Skeletal muscle tissue (tissue), 4 donors: ENCODE measurements around the gene PRKAG3. TPM values are rescaled to one million over a fixed set of nuclear protein-coding genes. Genes with fewer than 3 reads are reported as not detected.
"Not testable (repeated sequence)": the region's sequence is repeated elsewhere in the genome, so short reads cannot be mapped to it uniquely, and the experiment has no call there.

Experiments used
- H3K27ac ChIP-seq: one replicate; pipeline ENCODE4 v1.7.0; 2013; ENCODE audit warnings: mild to moderate bottlenecking, low read depth, low read length, inconsistent platforms
- H3K27me3 ChIP-seq, 3 donors: one replicate each; pipeline ENCODE4 v1.7.0; 2013; ENCODE audit warnings: low read length in 3 of 3; ENCODE audit not compliant: control insufficient read depth in 3 of 3, insufficient read depth in 3 of 3
- H3K36me3 ChIP-seq, 3 donors: one replicate each; pipeline ENCODE4 v1.7.0; 2013; ENCODE audit warnings: low read length in 3 of 3; ENCODE audit not compliant: control insufficient read depth in 3 of 3, insufficient read depth in 3 of 3
- H3K4me1 ChIP-seq, 3 donors: one replicate each; pipeline ENCODE4 v1.7.0; 2013; ENCODE audit warnings: low read length in 3 of 3, mild to moderate bottlenecking in 3 of 3; ENCODE audit not compliant: control insufficient read depth in 3 of 3, insufficient read depth in 3 of 3
- H3K4me3 ChIP-seq, 3 donors: one replicate each; pipeline ENCODE4 v1.7.0; 2013; ENCODE audit warnings: low read length in 3 of 3
- H3K9ac ChIP-seq, 3 donors: one replicate each; pipeline ENCODE4 v1.7.0; 2013; ENCODE audit warnings: low read length in 3 of 3, mild to moderate bottlenecking in 3 of 3, moderate library complexity in 2 of 3, low read depth in 1 of 3
- H3K9me3 ChIP-seq, 3 donors: one replicate each; pipeline ENCODE4 v1.7.0; 2013; ENCODE audit warnings: low read length in 3 of 3; ENCODE audit not compliant: control insufficient read depth in 3 of 3
- total RNA-seq: library from RNA; depleted of rRNA; stranded (reverse); fragments of >200 nt; gene quantifications from one replicate; pipeline ENCODE4 v1.2.3, GENCODE V29; 2014
- donor health status: Osteomylitis.

Gene PRKAG3
- total RNA-seq, 1 donor from 2014 or later: 9.9 TPM

- H3K4me1 ChIP-seq, H3K27me3 ChIP-seq, H3K27ac ChIP-seq, H3K36me3 ChIP-seq, H3K9me3 ChIP-seq, H3K4me3 ChIP-seq, H3K9ac ChIP-seq: not testable (repeated sequence)
Measured at GRCh38 chr2:218844334-218844733, 12.7 kb upstream of the PRKAG3 start.

- Histone ChIP-seq H3K27me3 (no peaks in the 10 kb centered on the region), H3K36me3 (no peaks in the 10 kb centered on the region), H3K4me1 (peaks cover 0 to 9% (median under 1%) of the 10 kb centered on the region in 3 donors), H3K9me3 (peaks cover 0 to 4% (median 0%) of the 10 kb centered on the region in 3 donors), H3K27ac (no peak overlapping the region), H3K9ac (no peak overlapping the region), H3K4me3 (no peak overlapping the region)
Measured at GRCh38 chr2:218839888-218840287, 8.3 kb upstream of the PRKAG3 start.

GRCh38 chr2:218839430-218839829 is 7.8 kb upstream of the PRKAG3 start:
- Histone ChIP-seq H3K27ac (no peak overlapping the region), H3K9me3 (peaks cover 0 to 4% (median 0%) of the 10 kb centered on the region in 3 donors), H3K9ac (no peak overlapping the region), H3K36me3 (no peaks in the 10 kb centered on the region), H3K4me3 (no peak overlapping the region), H3K4me1 (peaks cover 4 to 14% (median 5%) of the 10 kb centered on the region in 3 donors), H3K27me3 (no peaks in the 10 kb centered on the region)

GRCh38 chr2:218837495-218837894 is 5.9 kb upstream of the PRKAG3 start:
- no peaks in the 10 kb centered on the region for H3K36me3 ChIP-seq
- H3K27me3 ChIP-seq: no peaks in the 10 kb centered on the region
- no peak overlapping the region for H3K4me3 ChIP-seq
- H3K9ac ChIP-seq: no peak overlapping the region
- H3K4me1 ChIP-seq: peaks cover 19 to 32% (median 21%) of the 10 kb centered on the region in 3 donors
- peaks cover 0 to 4% (median 0%) of the 10 kb centered on the region in 3 donors for H3K9me3 ChIP-seq
- H3K27ac ChIP-seq: no peak overlapping the region

GRCh38 chr2:218834685-218835084 is 3.1 kb upstream of the PRKAG3 start:
- Histone ChIP-seq H3K9me3 (peaks cover 0 to 4% (median 0%) of the 10 kb centered on the region in 3 donors), H3K4me3 (no peak overlapping the region), H3K4me1 (peaks cover 47 to 60% (median 48%) of the 10 kb centered on the region in 3 donors), H3K27me3 (no peaks in the 10 kb centered on the region), H3K36me3 (no peaks in the 10 kb centered on the region), H3K9ac (no peak overlapping the region), H3K27ac (peak overlapping the region; percentile 20)

GRCh38 chr2:218833023-218833609 is 1.5 kb upstream of the PRKAG3 start:
- peaks cover 56 to 71% (median 57%) of the 10 kb centered on the region in 3 donors for H3K4me1 ChIP-seq
- H3K9ac ChIP-seq: no peak overlapping the region
- peak overlapping the region in 1 of 3 donors; percentile 5 for H3K4me3 ChIP-seq
- H3K36me3 ChIP-seq: peaks cover 0 to 2% (median 0%) of the 10 kb centered on the region in 3 donors
- peak overlapping the region; percentile 85 for H3K27ac ChIP-seq
- peaks cover 0 to 4% (median 0%) of the 10 kb centered on the region in 3 donors for H3K9me3 ChIP-seq
- H3K27me3 ChIP-seq: no peaks in the 10 kb centered on the region

GRCh38 chr2:218832520-218832919 is 917 bp upstream of the PRKAG3 start:
- H3K36me3 ChIP-seq: peaks cover 0 to 2% (median 0%) of the 10 kb centered on the region in 3 donors
- peaks cover 58 to 77% (median 58%) of the 10 kb centered on the region in 3 donors for H3K4me1 ChIP-seq
- peak overlapping the region; percentile 57 to 97 (median 86) for H3K4me3 ChIP-seq
- H3K9ac ChIP-seq: peak overlapping the region in 1 of 3 donors; percentile 92
- peaks cover 0 to 4% (median 0%) of the 10 kb centered on the region in 3 donors for H3K9me3 ChIP-seq
- peak overlapping the region; percentile 85 for H3K27ac ChIP-seq
- H3K27me3 ChIP-seq: no peaks in the 10 kb centered on the region

- Histone ChIP-seq H3K9ac (peak overlapping the region; percentile 81 to 98 (median 92)), H3K27ac (peak overlapping the region; percentile 85), H3K4me1 (peaks cover 58 to 82% (median 60%) of the 10 kb centered on the region in 3 donors)
Measured at GRCh38 chr2:218832081-218832480, 478 bp upstream of the PRKAG3 start.

GRCh38 chr2:218830526-218831306 is 887 bp downstream of the PRKAG3 start:
- Histone ChIP-seq H3K27ac (peak overlapping the region; percentile 85), H3K9me3 (no peaks in the 10 kb centered on the region), H3K27me3 (no peaks in the 10 kb centered on the region), H3K4me1 (peaks cover 58 to 88% (median 67%) of the 10 kb centered on the region in 3 donors), H3K4me3 (peak overlapping the region; percentile 86 to 97 (median 92)), H3K36me3 (peaks cover 0 to 3% (median 2%) of the 10 kb centered on the region in 3 donors), H3K9ac (peak overlapping the region; percentile 81 to 98 (median 92))

More at GRCh38 chr2:218832081-218832480, 478 bp upstream of the PRKAG3 start:
- Histone ChIP-seq H3K9me3 (peaks cover 0 to 1% (median 0%) of the 10 kb centered on the region in 3 donors), H3K4me3 (peak overlapping the region; percentile 57 to 97 (median 86)), H3K27me3 (no peaks in the 10 kb centered on the region), H3K36me3 (peaks cover 0 to 2% (median under 1%) of the 10 kb centered on the region in 3 donors)
